OCI-LY1 (cell line): ENCODE measurements around the gene CRY2.

ENCODE experiments used
- H2AFZ ChIP-seq: fragments of 200-600 bp; sonication (generic), shearing (Covaris generic); 2 replicates; pipeline ENCODE4 v1.6.0; 2014; ENCODE audit warnings: antibody characterized with exemption, mild to moderate bottlenecking, low read length
- H3F3A ChIP-seq: fragments of 200-600 bp; sonication (generic), shearing (Covaris generic); 2 replicates; pipeline ENCODE4 v1.6.0; 2014; ENCODE audit warnings: mild to moderate bottlenecking, antibody characterized with exemption, low read length, moderate library complexity; ENCODE audit not compliant: insufficient read depth
- H3K27ac ChIP-seq: fragments of 200-600 bp; sonication (generic); 2 replicates; pipeline ENCODE4 v1.5.1; 2014; ENCODE audit warnings: low read length, mixed run types, mild to moderate bottlenecking, low read depth; ENCODE audit not compliant: poor library complexity, severe bottlenecking
- H3K27me3 ChIP-seq: fragments of 200-600 bp; sonication (generic); 2 replicates; pipeline ENCODE4 v1.6.0; 2014; ENCODE audit warnings: antibody characterized with exemption, mild to moderate bottlenecking, low read length, moderate library complexity; ENCODE audit not compliant: insufficient read depth
- H3K36me3 ChIP-seq: fragments of 200-600 bp; sonication (generic); 2 replicates; pipeline ENCODE4 v1.6.1; 2014; ENCODE audit warnings: mild to moderate bottlenecking, antibody characterized with exemption, low read length, moderate library complexity, mixed read lengths; ENCODE audit not compliant: insufficient read depth
- H3K4me1 ChIP-seq: fragments of 200-600 bp; sonication (generic); 2 replicates; pipeline ENCODE4 v1.5.1; 2014; ENCODE audit warnings: mild to moderate bottlenecking, low read length, moderate library complexity; ENCODE audit not compliant: insufficient read depth, severe bottlenecking
- H3K4me2 ChIP-seq: fragments of 200-600 bp; sonication (generic), shearing (Covaris generic); 2 replicates; pipeline ENCODE4 v1.6.1; 2014; ENCODE audit warnings: low read length
- H3K4me3 ChIP-seq: fragments of 200-600 bp; sonication (generic); 2 replicates; pipeline ENCODE4 v1.5.1; 2014; ENCODE audit warnings: low read length, low read depth, mild to moderate bottlenecking, mixed read lengths; ENCODE audit not compliant: poor library complexity, severe bottlenecking
- H3K79me2 ChIP-seq: fragments of 200-600 bp; shearing (Covaris generic); 2 replicates; pipeline ENCODE4 v1.6.1; 2016; ENCODE audit warnings: mixed run types, low read length, mixed read lengths; ENCODE audit not compliant: insufficient read depth
- H3K9ac ChIP-seq: fragments of 200-600 bp; sonication (generic), shearing (Covaris generic); 2 replicates; pipeline ENCODE4 v1.6.1; 2014; ENCODE audit warnings: mild to moderate bottlenecking, low read length, mixed read lengths
- H3K9me2 ChIP-seq: fragments of 200-600 bp; sonication (generic), shearing (Covaris generic); 2 replicates; pipeline ENCODE4 v1.6.1; 2014; ENCODE audit warnings: low read depth, mild to moderate bottlenecking, low read length, mixed read lengths
- H3K9me3 ChIP-seq: fragments of 200-600 bp; shearing (Covaris generic); 2 replicates; pipeline ENCODE4 v1.6.1; 2014; ENCODE audit warnings: low read length, mixed read lengths
- H4K20me1 ChIP-seq: fragments of 200-600 bp; sonication (generic), shearing (Covaris generic); 2 replicates; pipeline ENCODE4 v1.6.0; 2016; ENCODE audit warnings: mild to moderate bottlenecking, low read length; ENCODE audit not compliant: insufficient read depth
- EZH2 ChIP-seq: fragments of 200-600 bp; sonication (generic), shearing (Covaris generic); IDR thresholded peaks from 2 replicates; pipeline ENCODE4 v1.8.0; 2017; ENCODE audit warnings: borderline replicate concordance, mixed run types, mild to moderate bottlenecking, antibody characterized with exemption, low read length, moderate library complexity, mixed read lengths
- TF ChIP-seq, protein P1 (sequence below): fragments of 200-600 bp; sonication (generic), shearing (Covaris generic); IDR thresholded peaks from 2 replicates; pipeline ENCODE4 v1.5.1; 2017; ENCODE audit warnings: mild to moderate bottlenecking, antibody characterized with exemption, low read length, moderate library complexity, mixed read lengths

CRY2 gene

DNA sequence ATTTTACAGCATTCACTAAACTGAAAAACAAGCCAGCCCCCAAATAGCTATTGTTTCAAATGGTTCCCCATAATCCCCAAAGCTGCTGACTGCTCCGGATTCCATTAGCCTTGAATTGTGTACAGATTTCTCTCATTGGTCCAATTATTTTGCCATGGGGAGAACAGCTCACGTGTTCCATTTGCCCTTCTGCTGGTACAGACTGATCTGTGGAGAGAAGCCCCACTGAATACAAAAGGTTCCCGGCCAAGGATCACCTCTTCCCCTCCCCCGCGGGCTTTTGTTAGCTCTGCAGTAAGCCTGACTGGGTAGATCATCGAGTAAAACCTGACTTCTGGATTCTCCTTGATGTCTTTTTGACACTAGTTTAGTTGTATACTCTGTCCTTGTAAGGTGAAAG lies 29.1 kb downstream of the CRY2 start:
- H2AFZ ChIP-seq = no peak overlapping the region
- H3K79me2 ChIP-seq = no peaks in the 10 kb centered on the region
- H3K9me3 ChIP-seq = no peaks in the 10 kb centered on the region
- H3K9ac ChIP-seq = no peak overlapping the region
- TF ChIP-seq, protein P1, sequence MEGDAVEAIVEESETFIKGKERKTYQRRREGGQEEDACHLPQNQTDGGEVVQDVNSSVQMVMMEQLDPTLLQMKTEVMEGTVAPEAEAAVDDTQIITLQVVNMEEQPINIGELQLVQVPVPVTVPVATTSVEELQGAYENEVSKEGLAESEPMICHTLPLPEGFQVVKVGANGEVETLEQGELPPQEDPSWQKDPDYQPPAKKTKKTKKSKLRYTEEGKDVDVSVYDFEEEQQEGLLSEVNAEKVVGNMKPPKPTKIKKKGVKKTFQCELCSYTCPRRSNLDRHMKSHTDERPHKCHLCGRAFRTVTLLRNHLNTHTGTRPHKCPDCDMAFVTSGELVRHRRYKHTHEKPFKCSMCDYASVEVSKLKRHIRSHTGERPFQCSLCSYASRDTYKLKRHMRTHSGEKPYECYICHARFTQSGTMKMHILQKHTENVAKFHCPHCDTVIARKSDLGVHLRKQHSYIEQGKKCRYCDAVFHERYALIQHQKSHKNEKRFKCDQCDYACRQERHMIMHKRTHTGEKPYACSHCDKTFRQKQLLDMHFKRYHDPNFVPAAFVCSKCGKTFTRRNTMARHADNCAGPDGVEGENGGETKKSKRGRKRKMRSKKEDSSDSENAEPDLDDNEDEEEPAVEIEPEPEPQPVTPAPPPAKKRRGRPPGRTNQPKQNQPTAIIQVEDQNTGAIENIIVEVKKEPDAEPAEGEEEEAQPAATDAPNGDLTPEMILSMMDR = no peak
- TF ChIP-seq EZH2 = no peak
- H3K9me2 ChIP-seq = no peaks in the 10 kb centered on the region
- H3K4me1 ChIP-seq = no peaks in the 10 kb centered on the region
- no peak overlapping the region for H3K4me2 ChIP-seq
- H3K27me3 ChIP-seq = no peaks in the 10 kb centered on the region
- H3K36me3 ChIP-seq = peaks cover 56% of the 10 kb centered on the region
- no peaks in the 10 kb centered on the region for H4K20me1 ChIP-seq
- H3K4me3 ChIP-seq = no peak overlapping the region
- H3K27ac ChIP-seq = no peak overlapping the region
- no peaks in the 10 kb centered on the region for H3F3A ChIP-seq

DNA sequence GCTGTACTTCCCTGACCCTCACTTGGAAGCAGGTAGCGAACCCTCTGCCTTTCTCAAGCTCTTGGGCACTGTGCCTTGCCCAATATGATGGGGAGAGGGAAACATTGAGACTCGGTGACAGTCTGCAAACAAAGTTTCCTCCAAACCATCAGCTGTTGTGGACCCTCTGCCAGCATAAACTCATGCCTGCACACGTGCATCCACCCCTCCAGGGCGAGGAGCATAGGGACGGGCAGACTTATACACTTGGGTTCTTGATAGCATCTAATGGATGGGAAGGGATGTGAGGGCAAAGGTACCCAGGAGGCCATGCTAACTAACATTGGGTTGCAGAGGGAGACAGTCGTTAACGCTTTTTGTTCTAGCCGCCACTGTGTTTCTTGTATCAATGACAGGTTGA lies 29.9 kb downstream of the CRY2 start:
- no peaks in the 10 kb centered on the region for H3K79me2 ChIP-seq
- H3K9me2 ChIP-seq = no peaks in the 10 kb centered on the region
- no peak overlapping the region for H2AFZ ChIP-seq
- H3K4me2 ChIP-seq = no peak overlapping the region
- no peaks in the 10 kb centered on the region for H3F3A ChIP-seq
- H3K4me3 ChIP-seq = no peak overlapping the region
- H3K27me3 ChIP-seq = no peaks in the 10 kb centered on the region
- H3K9ac ChIP-seq = no peak overlapping the region
- no peaks in the 10 kb centered on the region for H4K20me1 ChIP-seq
- H3K4me1 ChIP-seq = no peaks in the 10 kb centered on the region
- no peaks in the 10 kb centered on the region for H3K9me3 ChIP-seq
- H3K27ac ChIP-seq = no peak overlapping the region
- H3K36me3 ChIP-seq = peaks cover 48% of the 10 kb centered on the region
- no peak for TF ChIP-seq EZH2
- TF ChIP-seq, protein P1 = no peak

- H3K9me2 ChIP-seq = no peaks in the 10 kb centered on the region
- peaks cover 44% of the 10 kb centered on the region for H3K36me3 ChIP-seq
- no peak overlapping the region for H3K9ac ChIP-seq
- H3F3A ChIP-seq = no peaks in the 10 kb centered on the region
- no peaks in the 10 kb centered on the region for H3K9me3 ChIP-seq
- H4K20me1 ChIP-seq = no peaks in the 10 kb centered on the region
- no peak overlapping the region for H3K4me2 ChIP-seq
- H3K79me2 ChIP-seq = no peaks in the 10 kb centered on the region
- H3K27ac ChIP-seq = no peak overlapping the region
- TF ChIP-seq EZH2 = no peak
- TF ChIP-seq, protein P1 = no peak
- H3K4me3 ChIP-seq = no peak overlapping the region
- H3K27me3 ChIP-seq = no peaks in the 10 kb centered on the region
- no peak overlapping the region for H2AFZ ChIP-seq
- no peaks in the 10 kb centered on the region for H3K4me1 ChIP-seq
Observed at GRCh38 chr11:45877845-45878244, 30.6 kb downstream of the CRY2 start.
